IPS-20b (cell line): ENCODE measurements around the gene TANGO2.

Experiments
- H3K27ac ChIP-seq: one replicate; pipeline ENCODE4 v1.5.1; 2013; ENCODE audit warnings: low read length
- H3K27me3 ChIP-seq: 2 replicates; pipeline ENCODE4 v1.6.1; 2013; ENCODE audit warnings: mild to moderate bottlenecking, low read length, inconsistent platforms; ENCODE audit not compliant: insufficient read depth
- H3K36me3 ChIP-seq: 2 replicates; pipeline ENCODE4 v1.6.1; 2013; ENCODE audit warnings: low read depth, mild to moderate bottlenecking, inconsistent platforms, low read length, moderate library complexity; ENCODE audit not compliant: insufficient read depth
- H3K4me1 ChIP-seq: 2 replicates; pipeline ENCODE4 v1.6.1; 2013; ENCODE audit warnings: mild to moderate bottlenecking, control low read depth, inconsistent platforms, low read length, moderate library complexity; ENCODE audit not compliant: insufficient read depth
- H3K4me3 ChIP-seq: 2 replicates; pipeline ENCODE4 v1.5.1; 2013; ENCODE audit warnings: mild to moderate bottlenecking, low read length, inconsistent platforms
- H3K9ac ChIP-seq: 2 replicates; pipeline ENCODE4 v1.6.1; 2013; ENCODE audit warnings: low read depth, mild to moderate bottlenecking, inconsistent platforms, low read length, moderate library complexity
- H3K9me3 ChIP-seq: 2 replicates; pipeline ENCODE4 v1.6.1; 2013; ENCODE audit warnings: mild to moderate bottlenecking, low read depth, low read length, inconsistent platforms; ENCODE audit not compliant: insufficient read depth

The TANGO2 gene

DNA sequence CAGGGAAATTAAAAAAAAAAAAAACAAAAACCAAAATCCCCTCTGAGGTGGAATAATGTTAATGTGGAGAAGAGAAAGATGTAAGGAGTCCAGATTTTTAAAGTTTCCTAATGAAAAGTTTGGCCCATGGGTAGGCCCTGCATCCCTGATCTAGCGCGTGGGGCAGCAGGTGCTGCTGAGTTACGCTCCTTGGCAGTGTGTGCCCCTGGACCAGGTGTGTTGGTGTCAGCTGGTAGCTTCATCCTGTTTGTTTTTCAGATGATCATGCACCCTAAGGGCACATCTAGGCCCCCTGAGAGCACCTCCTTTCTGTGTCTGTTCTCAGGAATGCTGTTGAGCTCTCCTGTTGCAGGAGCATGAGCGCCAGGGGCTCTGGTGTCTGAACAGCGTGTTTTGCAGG is 65.9 kb downstream of the TANGO2 start:
- H3K27me3 ChIP-seq, result no peaks in the 10 kb centered on the region
- no peak overlapping the region for H3K4me3 ChIP-seq
- H3K27ac ChIP-seq, result no peak overlapping the region
- H3K9ac ChIP-seq, result no peak overlapping the region
- peaks cover 11% of the 10 kb centered on the region; the same call in 1 of the 2 replicates for H3K4me1 ChIP-seq
- peaks cover 78% of the 10 kb centered on the region for H3K36me3 ChIP-seq
- H3K9me3 ChIP-seq, result no peaks in the 10 kb centered on the region

DNA sequence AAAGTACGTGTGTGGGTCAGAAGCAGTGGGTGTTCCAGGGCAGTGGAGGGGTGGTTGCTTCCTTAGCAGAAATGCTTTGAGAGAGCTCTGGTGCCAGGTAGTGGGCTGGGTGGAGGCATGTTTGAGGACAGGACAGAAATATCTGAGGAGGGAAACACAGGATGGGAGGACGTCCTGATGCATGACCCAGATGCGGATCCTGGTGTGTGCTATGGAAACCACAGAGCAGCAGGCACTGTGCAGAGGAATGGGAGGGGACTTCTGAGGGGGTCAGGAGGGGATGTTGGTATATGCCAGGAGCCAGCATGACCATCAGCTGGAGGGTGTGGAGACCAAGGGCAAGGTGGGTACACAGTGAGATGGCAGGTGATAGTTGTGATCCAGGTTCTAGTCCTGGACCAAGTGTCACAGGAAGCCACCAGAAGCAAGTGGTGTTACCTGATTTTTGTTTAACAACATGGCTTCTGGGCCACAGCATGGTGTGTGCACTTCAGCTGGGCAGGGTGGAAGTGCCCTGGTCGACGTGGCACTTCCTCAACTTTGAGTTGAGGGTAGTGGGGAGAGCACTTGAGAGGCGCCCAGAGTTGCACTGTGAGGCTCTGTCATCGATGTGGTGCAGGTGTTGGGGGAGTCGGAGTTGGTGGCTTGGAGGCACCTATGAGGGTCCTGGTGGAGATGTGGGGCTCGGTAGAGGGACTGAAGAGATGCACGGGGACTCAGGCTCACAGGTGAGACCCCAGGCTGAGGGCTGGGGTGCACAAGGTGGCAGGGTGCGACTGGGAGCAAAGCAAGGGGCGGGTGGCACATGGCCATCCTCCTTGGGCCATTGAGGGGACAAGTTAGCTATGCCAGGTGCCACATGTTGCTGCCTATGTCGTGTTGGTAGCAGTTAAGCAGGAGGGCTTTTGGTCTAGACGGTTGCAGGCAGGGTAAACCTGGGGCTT is 66.7 kb downstream of the TANGO2 start:
- Histone ChIP-seq H3K4me1 (0 out of 2 replicates have a peak, but pooled peaks cover 11% of the 10 kb centered on the region), H3K27me3 (no peaks in the 10 kb centered on the region), H3K27ac (no peak overlapping the region), H3K4me3 (no peak overlapping the region), H3K36me3 (peaks cover 82% of the 10 kb centered on the region), H3K9me3 (no peaks in the 10 kb centered on the region), H3K9ac (no peak overlapping the region)

DNA sequence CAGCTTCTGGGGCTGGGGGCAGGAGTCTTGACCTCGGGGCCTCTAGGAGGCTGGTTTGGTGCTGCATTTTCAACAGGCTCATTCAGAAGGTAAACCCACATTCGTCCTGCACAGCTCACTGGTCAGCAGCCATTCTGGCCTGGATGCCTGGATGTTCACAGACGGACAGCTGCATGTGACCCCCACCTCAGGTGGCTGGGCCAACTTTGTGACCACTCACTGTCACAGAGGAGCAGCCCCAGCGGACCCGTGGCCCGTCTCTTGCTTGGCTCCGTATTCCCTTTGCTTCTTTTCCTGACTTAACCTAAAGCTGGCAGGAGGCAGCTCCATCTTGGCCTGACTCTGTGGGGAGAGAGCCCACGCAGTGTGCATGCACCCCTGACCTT is 67.3 kb downstream of the TANGO2 start:
- H3K36me3 ChIP-seq, result peaks cover 85% of the 10 kb centered on the region
- no peaks in the 10 kb centered on the region for H3K9me3 ChIP-seq
- H3K27me3 ChIP-seq, result no peaks in the 10 kb centered on the region
- no peak overlapping the region for H3K4me3 ChIP-seq
- H3K4me1 ChIP-seq, result 0 out of 2 replicates have a peak, but pooled peaks cover 5% of the 10 kb centered on the region
- no peak overlapping the region for H3K27ac ChIP-seq
- no peak overlapping the region for H3K9ac ChIP-seq

DNA sequence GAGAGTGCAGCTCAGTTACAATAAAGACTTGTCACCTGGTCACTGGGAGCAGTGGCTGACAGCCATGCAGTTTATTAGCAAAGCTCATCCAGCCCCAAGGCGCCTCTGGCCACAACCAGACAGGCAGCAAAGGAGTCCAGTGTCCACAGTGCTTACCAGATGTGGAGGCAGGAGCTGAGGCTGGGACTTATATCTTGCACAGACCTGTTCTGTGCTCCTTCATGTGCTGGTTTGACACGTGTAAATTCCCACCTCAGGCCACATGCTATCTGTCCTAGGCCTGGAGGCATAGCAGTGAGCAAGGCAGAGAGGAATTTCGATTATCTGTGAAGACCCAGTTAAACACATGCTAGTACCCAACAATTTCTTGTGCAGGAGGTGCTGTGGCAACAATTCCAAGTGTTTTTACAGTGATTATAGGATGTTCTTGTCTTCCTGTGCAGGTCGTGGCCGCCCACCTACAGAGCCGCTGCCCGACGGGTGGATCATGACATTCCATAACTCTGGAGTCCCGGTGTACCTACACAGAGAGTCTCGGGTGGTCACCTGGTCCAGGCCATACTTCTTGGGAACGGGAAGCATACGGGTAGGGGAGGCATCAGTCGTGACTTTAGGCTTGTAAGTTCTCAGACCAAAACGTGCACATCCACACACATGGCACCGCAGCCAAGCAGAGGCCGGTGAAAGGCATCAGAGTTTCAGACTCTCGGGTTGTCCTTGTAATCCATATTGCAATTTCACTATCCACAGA is 68.5 kb downstream of the TANGO2 start:
- Histone ChIP-seq H3K4me3 (no peak overlapping the region), H3K36me3 (peaks cover 94% of the 10 kb centered on the region), H3K9ac (no peak overlapping the region), H3K9me3 (no peaks in the 10 kb centered on the region), H3K4me1 (0 out of 2 replicates have a peak, but pooled peaks cover 4% of the 10 kb centered on the region), H3K27ac (no peak overlapping the region), H3K27me3 (no peaks in the 10 kb centered on the region)

DNA sequence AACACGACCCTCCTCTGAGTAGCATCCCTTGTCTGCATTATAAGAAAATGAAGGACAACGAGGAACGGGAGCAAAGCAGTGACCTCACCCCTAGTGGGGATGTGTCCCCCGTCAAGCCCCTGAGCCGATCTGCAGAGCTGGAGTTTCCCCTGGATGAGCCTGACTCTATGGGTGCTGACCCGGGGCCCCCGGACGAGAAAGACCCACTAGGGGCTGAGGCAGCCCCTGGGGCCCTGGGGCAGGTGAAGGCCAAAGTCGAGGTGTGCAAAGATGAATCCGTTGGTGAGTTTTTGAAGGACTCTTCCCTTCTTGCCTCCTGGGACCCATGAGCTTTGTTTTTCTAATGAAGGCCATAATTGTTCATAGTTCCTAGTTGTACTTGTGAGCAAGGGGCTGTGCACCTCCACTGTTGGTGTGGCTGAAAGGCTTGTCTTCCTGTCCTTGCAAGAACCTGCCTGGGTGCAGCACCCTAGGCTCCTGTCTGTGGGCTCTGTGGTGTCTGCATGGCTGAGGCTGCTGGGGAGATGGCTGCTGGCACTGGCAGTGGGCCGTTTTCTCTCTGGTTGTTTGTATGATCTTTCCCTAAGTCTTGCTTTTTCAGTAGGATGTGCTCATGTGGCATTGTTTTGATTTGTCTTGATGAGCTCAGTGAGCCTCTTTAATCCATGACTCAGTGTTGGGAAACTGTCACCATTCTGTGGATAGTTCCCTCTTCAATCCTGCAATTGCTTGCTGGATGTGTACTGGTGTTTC is 69.2 kb downstream of the TANGO2 start:
- H3K9ac ChIP-seq, result no peak overlapping the region
- peaks cover 100% of the 10 kb centered on the region for H3K36me3 ChIP-seq

DNA sequence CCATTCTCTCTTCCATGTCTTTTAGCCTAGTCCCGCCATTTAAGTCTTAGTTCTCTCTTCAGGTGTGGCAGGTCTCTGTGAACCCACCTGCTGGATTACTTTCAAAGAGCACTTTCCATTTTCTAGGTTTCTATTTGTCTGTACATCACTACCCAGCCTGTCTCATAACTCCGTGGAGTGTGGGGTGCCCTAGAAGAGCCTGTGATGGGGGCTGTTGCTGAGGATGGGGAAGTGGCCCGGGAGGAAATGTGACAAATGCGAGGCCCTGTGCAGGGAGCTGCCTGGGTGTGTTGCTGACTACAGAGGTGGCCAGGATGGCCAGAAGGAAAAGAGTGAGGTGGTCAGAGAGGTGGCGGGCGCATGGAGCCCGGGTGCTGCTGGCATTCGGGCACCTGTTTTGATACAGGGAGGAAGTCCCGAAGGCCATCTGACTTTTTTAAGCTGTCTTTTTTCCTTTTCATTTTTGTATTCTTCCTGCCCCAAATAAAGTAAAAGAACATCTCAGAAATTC is 69.9 kb downstream of the TANGO2 start:
- no peak overlapping the region for H3K4me3 ChIP-seq
- peaks cover 100% of the 10 kb centered on the region for H3K36me3 ChIP-seq
- H3K4me1 ChIP-seq, result no peaks in the 10 kb centered on the region
- no peaks in the 10 kb centered on the region for H3K27me3 ChIP-seq
- no peak overlapping the region for H3K27ac ChIP-seq
- no peaks in the 10 kb centered on the region for H3K9me3 ChIP-seq
- H3K9ac ChIP-seq, result no peak overlapping the region

More for the DNA sequence above, 69.2 kb downstream of the TANGO2 start:
- Histone ChIP-seq H3K27ac (no peak overlapping the region), H3K27me3 (no peaks in the 10 kb centered on the region), H3K4me3 (no peak overlapping the region), H3K9me3 (no peaks in the 10 kb centered on the region), H3K4me1 (no peaks in the 10 kb centered on the region)

DNA sequence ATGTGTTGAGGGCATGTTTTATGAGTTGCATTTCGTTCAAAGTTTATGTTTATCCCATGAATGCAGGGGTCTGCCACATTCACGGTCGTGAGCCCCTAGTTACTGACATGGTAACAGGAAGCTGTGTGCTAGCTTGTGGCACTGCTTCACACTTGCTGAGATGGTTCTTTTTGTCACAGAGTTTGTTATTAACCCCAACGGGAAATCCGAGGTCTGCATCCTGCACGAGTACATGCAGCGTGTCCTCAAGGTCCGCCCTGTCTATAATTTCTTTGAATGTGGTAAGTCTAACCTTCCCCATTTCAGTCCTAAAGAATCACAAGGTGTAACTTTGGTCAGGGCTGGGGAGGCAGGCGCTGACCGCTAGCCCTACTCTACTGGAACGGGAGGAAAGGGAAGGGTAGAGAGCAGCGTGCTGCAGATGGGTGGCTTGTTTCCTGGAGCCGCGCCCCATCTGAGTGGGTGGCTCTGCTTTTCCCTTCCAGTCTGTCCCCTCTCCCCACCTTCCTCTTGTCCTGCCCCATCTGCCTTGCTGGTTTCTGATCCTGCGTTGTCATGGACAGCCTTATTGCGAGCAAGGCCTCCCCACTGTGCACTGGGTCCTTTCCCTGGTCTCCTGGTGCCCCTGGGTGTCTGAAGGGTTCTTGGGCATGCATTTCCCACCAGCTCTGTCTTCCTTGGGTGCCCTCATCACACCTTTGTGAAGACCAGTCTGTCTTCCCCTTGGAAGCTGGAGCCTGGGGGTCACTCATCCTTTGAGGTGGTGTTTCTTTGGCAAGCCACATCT is 71.0 kb downstream of the TANGO2 start:
- Histone ChIP-seq H3K9me3 (no peaks in the 10 kb centered on the region), H3K27me3 (no peaks in the 10 kb centered on the region), H3K9ac (no peak overlapping the region), H3K4me3 (no peak overlapping the region), H3K27ac (no peak overlapping the region), H3K4me1 (no peaks in the 10 kb centered on the region), H3K36me3 (peaks cover 100% of the 10 kb centered on the region)

DNA sequence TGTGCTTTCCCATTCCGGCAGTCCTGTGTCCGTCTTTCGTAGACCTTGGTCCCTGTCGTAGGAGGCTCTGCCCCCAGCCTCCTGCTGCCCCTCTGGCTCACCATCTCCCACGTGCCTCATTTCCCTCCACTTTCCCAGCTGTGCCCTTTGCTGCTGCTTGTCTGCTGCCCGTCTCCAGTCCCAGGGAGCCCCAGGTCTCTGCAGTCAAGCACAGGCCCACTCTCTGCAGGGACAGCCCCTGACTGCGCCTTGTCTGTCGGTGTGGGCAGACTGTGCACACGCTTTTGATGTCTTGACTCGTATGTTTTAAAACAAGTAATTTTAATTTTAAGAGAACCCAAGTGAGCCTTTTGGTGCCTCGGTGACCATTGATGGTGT is 71.6 kb downstream of the TANGO2 start:
- Histone ChIP-seq H3K9me3 (no peaks in the 10 kb centered on the region), H3K27me3 (no peaks in the 10 kb centered on the region), H3K4me1 (no peaks in the 10 kb centered on the region), H3K9ac (no peak overlapping the region), H3K27ac (no peak overlapping the region), H3K4me3 (no peak overlapping the region), H3K36me3 (peaks cover 100% of the 10 kb centered on the region)

DNA sequence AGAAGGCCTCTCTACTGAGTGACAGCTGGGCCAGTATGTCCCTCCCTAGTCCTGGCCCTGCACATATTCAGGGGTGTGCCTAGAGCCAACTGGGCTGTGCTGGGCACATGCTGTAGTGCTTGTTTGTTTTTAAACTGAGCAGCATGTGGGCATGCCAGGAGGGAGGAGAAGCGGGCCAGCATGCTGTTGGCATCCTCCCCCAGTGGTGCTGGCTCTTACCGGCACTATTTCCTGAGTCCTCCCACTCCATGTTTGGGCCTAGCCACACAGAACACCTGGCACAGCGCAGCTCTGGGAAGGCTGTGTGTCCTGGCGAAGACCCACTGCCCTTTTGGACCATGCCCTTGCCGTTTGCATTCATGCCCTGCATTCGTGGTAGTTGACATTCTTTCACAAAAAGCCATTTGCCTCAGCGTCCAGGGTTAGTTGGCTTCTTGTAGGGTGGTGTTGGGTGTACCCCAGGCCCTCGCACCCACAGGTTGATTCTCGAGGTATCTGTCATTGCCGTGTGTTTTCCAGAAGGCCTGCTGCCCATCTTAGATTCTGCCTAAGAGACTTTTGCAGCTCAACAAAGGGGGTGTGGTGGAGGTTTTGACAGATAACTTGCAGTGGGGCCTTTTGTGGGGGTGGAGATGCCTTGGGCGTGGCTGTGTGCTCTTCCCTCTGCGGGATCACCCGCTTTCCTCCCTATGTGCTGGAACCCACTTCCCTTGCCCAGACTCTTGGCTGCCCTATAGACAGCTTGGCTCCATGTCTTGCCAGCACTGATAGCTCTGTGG is 72.7 kb downstream of the TANGO2 start:
- Histone ChIP-seq H3K4me1 (no peaks in the 10 kb centered on the region), H3K27me3 (no peaks in the 10 kb centered on the region), H3K4me3 (no peak overlapping the region), H3K9ac (no peak overlapping the region), H3K9me3 (no peaks in the 10 kb centered on the region), H3K27ac (no peak overlapping the region), H3K36me3 (peaks cover 97% of the 10 kb centered on the region)

DNA sequence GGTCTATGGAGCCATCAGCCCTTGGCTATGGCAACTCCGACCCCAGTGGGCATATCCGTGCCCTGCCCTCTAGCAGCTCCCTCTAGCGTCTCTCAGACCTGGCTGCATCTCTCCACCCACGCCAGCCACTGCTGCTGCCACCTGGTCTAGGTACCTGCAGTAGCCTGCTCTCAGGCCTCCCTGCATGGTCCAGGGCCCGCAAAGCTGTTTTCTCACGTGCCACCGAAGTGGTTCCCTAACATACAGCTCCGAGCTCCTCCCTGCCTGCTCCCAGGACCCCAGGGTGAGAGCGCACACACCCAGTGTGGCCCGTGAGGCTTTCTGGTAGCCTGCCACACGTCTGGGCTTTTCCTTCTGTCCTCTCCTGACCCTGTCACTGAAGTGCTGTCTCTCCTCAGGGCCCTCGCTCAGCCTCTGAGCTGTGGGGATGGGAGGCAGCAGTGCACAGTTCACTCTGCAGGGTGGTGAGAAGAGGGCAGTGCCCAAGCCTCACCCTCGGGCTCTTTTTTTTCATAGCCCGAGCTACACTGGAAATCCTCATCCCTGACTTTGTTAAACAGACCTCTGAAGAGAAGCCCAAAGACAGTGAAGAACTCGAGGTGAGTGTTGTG is 73.4 kb downstream of the TANGO2 start:
- H3K4me1 ChIP-seq, result no peaks in the 10 kb centered on the region
- H3K27me3 ChIP-seq, result no peaks in the 10 kb centered on the region
- no peak overlapping the region for H3K4me3 ChIP-seq
- no peaks in the 10 kb centered on the region for H3K9me3 ChIP-seq
- peaks cover 97% of the 10 kb centered on the region for H3K36me3 ChIP-seq
- no peak overlapping the region for H3K9ac ChIP-seq
- no peak overlapping the region for H3K27ac ChIP-seq
